HG03457 (cell line): ENCODE results near the gene SPATA1.
"Not testable (repeated sequence)": the region's sequence is repeated elsewhere in the genome, so short reads cannot be mapped to it uniquely, and the experiment has no call there.

Experiments
- ATAC-seq: cut with Tn5 transposase; IDR thresholded peaks from one replicate; pipeline ENCODE4 v1.9.1; 2021; ENCODE audit warnings: moderate number of reproducible peaks; ENCODE audit not compliant: unreplicated experiment

The SPATA1 gene

GRCh38 chr1:84584126-84584525, 77.9 kb downstream of the SPATA1 start:
- no peak for ATAC-seq

DNA sequence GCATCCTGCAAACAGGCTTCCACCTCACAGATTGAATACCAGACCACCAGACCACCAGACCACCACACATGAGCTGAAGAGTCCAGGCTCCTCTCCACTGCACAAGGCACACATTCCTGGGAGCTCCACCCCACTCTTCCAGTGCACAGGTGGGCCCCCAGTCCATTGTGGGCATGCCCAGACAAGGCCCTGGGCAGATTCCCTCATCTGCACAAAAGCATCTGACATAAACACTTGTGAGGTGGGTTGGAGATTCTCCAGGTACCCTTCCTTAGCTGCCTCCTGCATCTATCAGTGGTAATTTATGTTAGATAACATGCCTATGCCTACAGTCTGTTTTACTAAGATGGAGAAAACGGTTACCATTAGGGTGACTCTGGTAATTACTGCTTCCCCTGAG, 79.6 kb downstream of the SPATA1 start:
- no peak for ATAC-seq

DNA sequence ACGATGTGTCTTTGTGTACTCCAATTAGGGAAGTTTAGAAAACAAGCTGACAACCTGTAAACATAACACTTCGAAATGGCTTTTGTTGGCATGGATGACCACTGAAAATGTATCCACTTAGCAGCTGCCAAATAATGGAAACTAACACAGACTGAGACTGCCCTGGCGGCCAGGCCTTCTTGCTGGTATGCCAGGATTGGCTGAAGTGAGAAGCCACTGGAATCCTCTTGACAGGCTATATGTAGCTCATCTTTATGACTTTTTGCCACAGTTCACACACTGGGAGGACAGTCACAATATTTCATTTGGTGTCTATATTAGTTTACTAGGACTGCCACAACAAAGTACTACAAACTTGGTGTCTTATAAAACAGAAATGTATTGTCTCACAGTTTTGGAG, 80.9 kb downstream of the SPATA1 start:
- no peak for ATAC-seq

- not testable (repeated sequence) for ATAC-seq
Measured at GRCh38 chr1:84594959-84595358, 88.8 kb downstream of the SPATA1 start.

DNA sequence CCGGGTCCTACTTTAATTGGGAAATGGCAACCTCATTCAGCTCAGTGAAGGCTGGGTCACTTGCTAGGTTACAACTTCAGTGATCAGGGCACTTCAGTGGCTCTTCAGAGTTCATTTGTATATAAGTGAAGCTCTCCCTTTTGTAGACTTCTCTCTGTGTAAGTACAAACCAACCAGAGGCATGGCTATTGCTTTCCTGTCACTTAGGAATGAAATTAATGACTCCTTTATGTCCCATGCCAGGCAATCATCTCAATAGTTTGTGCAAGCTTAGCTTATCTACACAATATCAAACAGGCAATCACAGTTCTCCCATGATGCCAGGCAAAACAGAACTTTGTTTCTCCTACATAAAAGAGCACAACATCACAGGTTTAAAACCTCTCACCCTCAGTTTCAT, 90.8 kb downstream of the SPATA1 start:
- ATAC-seq, result no peak

- no peak for ATAC-seq
Measured at GRCh38 chr1:84598418-84598817, 92.2 kb downstream of the SPATA1 start.

DNA sequence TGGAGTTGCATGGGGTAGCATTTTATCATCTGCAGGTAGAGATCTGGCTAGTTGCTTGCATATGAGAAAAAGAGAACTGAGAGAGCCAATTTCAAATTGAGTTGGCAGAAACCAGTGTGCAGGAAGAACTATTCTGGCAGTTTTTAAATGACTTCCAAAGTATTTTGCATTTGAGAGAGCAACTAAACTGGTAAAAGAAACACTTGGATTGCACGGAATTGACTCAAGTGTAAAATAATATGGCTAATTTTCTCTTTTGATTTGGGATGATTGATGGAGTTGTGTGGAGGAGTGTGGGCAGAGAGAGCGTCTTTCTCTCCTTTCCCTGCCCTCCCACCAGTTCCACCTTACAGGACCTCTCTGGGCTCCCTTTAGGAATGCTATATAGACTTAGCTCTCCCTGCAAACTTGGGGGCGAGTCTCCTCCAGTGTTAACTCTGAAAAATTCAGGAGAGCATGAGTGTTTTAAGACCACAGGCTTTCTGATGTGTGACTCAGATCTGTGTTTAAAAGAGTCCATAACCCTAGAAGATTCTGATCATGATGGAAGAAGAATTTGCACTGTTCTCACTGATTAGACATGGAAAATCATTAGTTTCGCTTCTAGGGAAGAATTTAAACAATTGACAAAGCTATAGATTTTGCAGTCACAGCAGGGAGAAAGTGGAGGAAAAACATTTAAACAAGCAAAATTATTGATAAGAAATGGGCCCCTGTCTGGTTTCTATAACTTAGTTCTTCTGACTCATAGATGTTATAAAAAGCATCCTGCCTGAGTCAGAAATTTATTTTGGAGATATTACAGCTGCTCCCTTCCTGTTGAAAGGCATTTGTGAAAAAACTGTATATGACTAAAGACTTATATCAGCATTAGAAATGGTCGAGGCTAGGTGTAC, 92.9 kb downstream of the SPATA1 start:
- peak; percentile 56 for ATAC-seq

DNA sequence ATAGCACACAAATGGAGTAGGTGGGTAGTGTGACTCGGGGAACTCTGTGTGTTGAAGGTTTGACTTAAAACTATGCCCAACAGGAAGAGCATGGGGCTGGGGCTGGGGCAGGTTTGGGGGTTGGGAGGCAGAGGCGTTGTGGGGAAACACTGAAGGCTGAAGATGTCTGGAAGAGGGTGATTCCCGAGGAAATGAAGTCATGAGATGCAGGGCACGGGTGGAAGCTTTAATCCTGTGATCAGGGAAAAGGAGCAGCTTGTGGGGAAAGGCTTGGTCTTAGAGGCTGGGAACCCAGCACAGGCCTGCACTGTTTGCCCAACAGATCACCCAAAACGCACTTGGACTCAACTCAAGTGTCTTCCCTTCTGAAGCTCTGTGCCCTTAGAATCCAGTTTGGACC, 94.6 kb downstream of the SPATA1 start:
- no peak for ATAC-seq

DNA sequence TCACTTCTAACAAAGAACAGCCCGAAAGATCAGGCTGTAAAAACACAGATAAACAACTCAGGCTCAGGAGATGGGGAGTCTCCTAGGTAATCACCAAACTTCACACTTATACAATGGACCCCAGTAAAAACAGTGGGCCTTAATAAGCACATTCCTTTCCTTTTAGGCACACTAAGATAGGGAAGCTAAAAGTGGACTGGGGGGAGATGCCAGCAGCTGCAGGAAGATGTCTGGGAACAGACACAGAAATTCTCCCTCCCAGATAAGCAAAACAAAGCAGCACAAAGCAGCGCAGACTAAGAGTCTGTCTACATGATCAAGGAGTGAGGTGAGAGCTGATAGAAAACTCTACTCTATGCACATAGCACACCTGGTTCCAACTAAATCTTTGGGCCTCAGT, 97.0 kb downstream of the SPATA1 start:
- no peak for ATAC-seq

DNA sequence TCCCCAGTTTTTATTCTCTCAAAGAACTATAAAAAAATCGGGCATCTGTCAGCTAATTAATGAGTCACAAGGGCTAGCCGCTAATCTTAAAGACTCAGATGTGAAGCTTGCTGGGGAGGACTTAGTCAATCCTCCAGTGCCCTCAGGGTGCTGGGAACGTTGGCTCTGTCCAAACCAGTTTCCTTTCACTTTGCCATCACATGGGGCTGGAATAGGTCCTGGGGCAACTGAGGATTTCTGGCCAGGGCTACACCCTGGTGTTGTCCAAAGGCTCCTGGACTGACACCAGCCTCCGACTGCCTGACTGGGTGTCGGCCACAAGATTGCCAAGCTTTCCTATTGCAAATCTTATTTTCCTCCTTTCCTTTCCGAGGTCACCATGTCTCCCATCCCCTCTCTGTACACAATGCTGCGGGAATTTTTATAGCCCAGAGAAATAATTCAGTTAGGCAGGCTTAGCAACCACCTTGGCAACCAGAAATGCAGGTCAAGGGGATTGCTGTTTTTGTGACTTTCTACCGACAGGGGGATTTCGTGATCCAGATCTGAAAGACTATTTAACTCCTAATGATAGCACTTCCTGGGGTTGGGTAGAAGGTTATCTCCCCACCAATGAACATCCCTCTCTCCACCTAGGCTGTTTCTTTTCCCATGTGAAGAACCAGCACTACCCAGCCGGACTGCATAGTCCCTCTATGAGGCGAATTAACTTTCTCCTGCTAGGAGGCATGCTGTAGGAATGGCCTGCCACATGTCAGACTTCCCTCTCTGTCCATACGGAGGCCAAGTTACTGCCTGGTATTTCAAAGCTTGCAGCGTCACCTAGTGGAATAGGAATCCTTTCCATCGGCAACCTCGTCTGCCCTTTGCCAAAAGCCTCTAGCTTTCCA, 98.0 kb downstream of the SPATA1 start:
- no peak for ATAC-seq

GRCh38 chr1:84605157-84605556, 99.0 kb downstream of the SPATA1 start:
- no peak for ATAC-seq

DNA sequence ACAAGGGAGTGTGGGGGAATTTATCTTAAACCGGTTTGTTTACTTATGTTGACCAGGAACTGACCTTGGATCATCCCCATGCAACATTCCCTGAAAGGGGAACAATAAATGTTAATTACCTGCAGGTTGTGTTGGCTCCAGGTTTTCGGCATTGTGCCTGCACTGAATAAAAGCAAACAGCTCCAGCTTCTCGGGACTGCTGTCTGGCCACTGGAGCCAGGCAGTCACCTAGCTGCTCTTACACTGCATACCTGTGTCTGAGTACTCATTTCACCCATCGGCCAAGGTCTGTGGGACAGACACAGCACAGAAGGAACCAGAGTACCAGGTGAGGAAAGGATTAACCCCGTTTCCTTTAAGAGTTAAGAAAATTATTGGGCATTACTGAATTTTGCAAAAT, 100.8 kb downstream of the SPATA1 start:
- ATAC-seq, result no peak

DNA sequence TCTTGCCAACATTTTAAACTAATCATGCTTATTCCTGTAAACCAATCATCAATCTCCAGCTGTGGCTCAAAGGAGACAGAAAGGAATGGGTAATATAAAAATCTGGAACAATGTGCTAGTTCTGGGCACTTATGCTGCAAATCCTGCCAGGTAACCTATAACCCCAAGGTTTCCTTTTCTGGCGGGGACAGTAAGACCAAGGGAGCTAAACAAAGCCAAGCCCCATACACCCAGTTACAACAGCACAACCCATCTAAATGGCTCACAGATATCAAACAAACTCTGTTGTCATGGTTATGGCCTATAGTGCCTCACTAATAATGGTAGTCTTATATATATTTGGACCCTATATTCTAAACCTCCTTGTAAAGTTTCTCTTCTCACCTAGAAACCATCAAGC, 104.9 kb downstream of the SPATA1 start:
- ATAC-seq, result no peak

DNA sequence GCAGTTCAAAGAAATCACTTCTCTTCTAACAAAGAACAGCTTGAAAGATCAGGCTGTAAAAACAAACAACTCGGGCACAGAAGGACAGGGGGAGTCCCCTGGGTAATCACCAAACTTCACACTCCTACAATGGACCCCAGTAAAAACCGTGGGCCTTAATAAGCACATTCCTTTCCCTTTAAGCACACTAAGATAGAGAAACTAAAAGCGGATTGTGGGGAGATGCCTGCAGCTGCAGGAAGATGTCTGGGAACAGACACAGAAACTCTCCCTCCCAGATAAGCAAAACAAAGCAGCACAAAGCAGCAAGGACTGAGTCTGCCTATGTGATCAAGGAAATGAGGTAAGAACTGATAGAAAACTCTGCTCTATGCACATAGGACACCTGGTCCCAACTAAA, 105.6 kb downstream of the SPATA1 start:
- ATAC-seq, result no peak

GRCh38 chr1:84613026-84613425, 106.8 kb downstream of the SPATA1 start:
- ATAC-seq, result no peak

DNA sequence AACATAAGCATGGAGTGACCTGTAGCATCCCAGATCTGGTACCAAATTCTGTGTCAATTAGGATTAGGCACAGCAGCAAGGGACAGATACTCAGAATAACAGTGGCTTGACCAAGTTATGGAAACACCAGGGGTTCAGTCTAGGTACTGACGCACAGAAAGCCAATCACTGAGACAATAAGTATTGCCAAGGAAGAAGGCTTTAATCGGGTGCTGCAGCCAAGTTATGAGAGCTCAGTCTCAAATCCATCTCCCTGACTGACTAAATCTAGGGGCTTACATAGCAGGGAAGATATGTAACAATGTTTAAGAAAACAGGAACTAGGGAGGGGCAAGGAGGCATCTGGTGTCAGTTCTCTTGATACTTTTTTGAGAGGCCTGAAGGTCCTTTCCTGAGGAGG, 107.7 kb downstream of the SPATA1 start:
- ATAC-seq, result no peak

DNA sequence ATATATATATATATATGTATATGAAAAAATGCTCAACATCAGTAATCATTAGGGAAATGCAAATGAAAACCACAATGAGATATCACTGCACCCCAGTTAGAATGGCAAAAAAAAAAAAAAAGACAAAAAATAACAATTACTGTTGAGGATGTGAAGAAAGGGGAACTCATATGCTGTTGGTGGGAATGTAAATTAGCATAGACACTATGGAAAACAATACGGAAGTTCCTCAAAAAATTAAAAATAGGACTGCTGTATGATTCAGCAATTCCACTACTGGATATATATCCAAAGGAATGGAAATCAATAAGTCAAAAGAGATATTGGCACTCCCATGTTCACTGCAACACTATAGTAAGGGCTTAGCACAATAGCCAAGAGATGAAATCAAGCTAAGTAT, 109.6 kb downstream of the SPATA1 start:
- ATAC-seq, result no peak
